ENCODE results near the gene HPSE2. TPM values are rescaled to one million over a fixed set of nuclear protein-coding genes. Genes with fewer than 3 reads are reported as not detected.

HPSE2 gene
- total and polyA plus RNA-seq, 2 experiments from 2014 or later, result 0.10 to 0.24 TPM

DNA sequence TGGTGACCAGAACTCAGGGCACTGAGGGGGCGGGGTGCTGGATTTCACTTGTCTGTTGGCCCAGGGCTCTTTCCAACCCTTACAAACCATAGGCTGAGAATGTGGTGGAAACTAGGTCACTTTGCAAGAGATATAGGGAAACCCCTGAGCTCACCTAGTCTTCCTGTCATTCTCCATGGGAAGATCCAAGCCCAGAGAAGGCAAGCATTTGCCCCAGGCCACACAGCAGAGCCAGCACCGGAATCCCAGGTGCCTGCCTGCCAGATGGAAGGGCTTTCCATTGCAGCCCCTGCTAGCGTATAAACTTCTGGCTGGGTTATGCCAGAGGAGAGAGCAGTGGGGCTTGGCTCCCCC is 821.1 kb downstream of the HPSE2 start (continued):
- TF ChIP-seq EZH2 (IDR thresholded peaks at IDR 0.05; ENCODE audit: low read depth, unreplicated experiment) (no peak), JUNB (IDR thresholded peaks at IDR 0.05; ENCODE audit: unreplicated experiment) (no peak), POLR2AphosphoS5 (IDR thresholded peaks at IDR 0.05; ENCODE audit: low read depth) (no peak), STAT1 (IDR thresholded peaks at IDR 0.05; ENCODE audit: unreplicated experiment) (no peak)
- TF ChIP-seq, protein P1, sequence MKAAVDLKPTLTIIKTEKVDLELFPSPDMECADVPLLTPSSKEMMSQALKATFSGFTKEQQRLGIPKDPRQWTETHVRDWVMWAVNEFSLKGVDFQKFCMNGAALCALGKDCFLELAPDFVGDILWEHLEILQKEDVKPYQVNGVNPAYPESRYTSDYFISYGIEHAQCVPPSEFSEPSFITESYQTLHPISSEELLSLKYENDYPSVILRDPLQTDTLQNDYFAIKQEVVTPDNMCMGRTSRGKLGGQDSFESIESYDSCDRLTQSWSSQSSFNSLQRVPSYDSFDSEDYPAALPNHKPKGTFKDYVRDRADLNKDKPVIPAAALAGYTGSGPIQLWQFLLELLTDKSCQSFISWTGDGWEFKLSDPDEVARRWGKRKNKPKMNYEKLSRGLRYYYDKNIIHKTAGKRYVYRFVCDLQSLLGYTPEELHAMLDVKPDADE (IDR thresholded peaks at IDR 0.05), result no peak

GRCh38 chr10:98411768-98412167 is 823.9 kb downstream of the HPSE2 start:
- Histone ChIP-seq H3K4me3 (no peak overlapping the region), H3K79me2 (replicated peaks; ENCODE audit: insufficient read depth) (no peaks in the 10 kb centered on the region), H3K4me2 (no peak overlapping the region), H3K27ac (ENCODE audit: low read depth) (no peak overlapping the region), H2AFZ (no peak overlapping the region), H3K27me3 (ENCODE audit: insufficient read depth) (no peaks in the 10 kb centered on the region), H3K9me2 (ENCODE audit: insufficient read depth) (no peaks in the 10 kb centered on the region), H3K36me3 (ENCODE audit: insufficient read depth) (no peaks in the 10 kb centered on the region), H4K20me1 (replicated peaks; ENCODE audit: insufficient read depth) (no peaks in the 10 kb centered on the region), H3F3A (replicated peaks; ENCODE audit: low read depth) (no peaks in the 10 kb centered on the region), H3K4me1 (ENCODE audit: insufficient read depth) (peaks cover 14% of the 10 kb centered on the region)
- Mint-ChIP-seq H3K4me1 (peaks cover 12% of the 10 kb centered on the region; the same call in 2 of the 3 replicates), H3K27me3 (ENCODE audit: insufficient read depth, low read depth, poor library complexity) (peaks cover 6% of the 10 kb centered on the region), H3K27ac (no peak overlapping the region), H3K4me3 (no peak overlapping the region), H3K36me3 (ENCODE audit: low read depth) (peaks cover under 1% of the 10 kb centered on the region; the same call in 1 of the 3 replicates), H3K9me3 (no peaks in the 10 kb centered on the region)
- DNase-seq (ENCODE audit: low spot score), result no peak
- ATAC-seq, result no peak
- no peak for TF ChIP-seq ZNF114 (CRISPR knock-in tag; IDR thresholded peaks at IDR 0.05)
- no peak for TF ChIP-seq NANOG (IDR thresholded peaks at IDR 0.05; ENCODE audit: borderline replicate concordance)
- no peak for TF ChIP-seq ZNF331 (CRISPR knock-in tag; IDR thresholded peaks at IDR 0.05; ENCODE audit: low read depth)
- TF ChIP-seq CTCF (conservative IDR thresholded peaks at IDR 0.05; ENCODE audit: low read depth in 2 of 2), result no peak
- TF ChIP-seq POLR2AphosphoS5 (IDR thresholded peaks at IDR 0.05; ENCODE audit: low read depth), result no peak
- no peak for TF ChIP-seq REST (IDR thresholded peaks at IDR 0.05; ENCODE audit: unreplicated experiment)
- no peak for TF ChIP-seq CREB1 (CRISPR knock-in tag; IDR thresholded peaks at IDR 0.05; ENCODE audit: low read depth)
- TF ChIP-seq, protein P1 (IDR thresholded peaks at IDR 0.05), result no peak
- no peak for TF ChIP-seq STAT1 (IDR thresholded peaks at IDR 0.05; ENCODE audit: unreplicated experiment)
- no peak for TF ChIP-seq EZH2phosphoT487 (IDR thresholded peaks at IDR 0.05; ENCODE audit: unreplicated experiment)
- no peak for TF ChIP-seq JUNB (IDR thresholded peaks at IDR 0.05; ENCODE audit: unreplicated experiment)
- no peak for TF ChIP-seq EZH2 (IDR thresholded peaks at IDR 0.05; ENCODE audit: low read depth, unreplicated experiment)

All from GM23338 (cell line).